ENCODE results near the gene ATP8B4.
A peak's percentile ranks its signal among the peaks of the same experiment; 100 is the strongest.

Gene ATP8B4

GRCh38 chr15:49883121-49883520, 235.9 kb downstream of the ATP8B4 start:
- no peaks in the 10 kb centered on the region for H3K27me3 ChIP-seq (ENCODE audit: control insufficient read depth in 1 of 2, insufficient read depth in 2 of 2, low read length in 2 of 2)
- H3K36me3 ChIP-seq (ENCODE audit: insufficient read depth, low read length): no peaks in the 10 kb centered on the region
- H3K9ac ChIP-seq (ENCODE audit: low read length): no peak overlapping the region
- no peak overlapping the region for H3K4me3 ChIP-seq (ENCODE audit: low read depth in 1 of 2, low read length in 2 of 2)
- no peak overlapping the region for H3K27ac ChIP-seq (ENCODE audit: low read depth, low read length)
- H3K9me3 ChIP-seq (ENCODE audit: low read length): no peaks in the 10 kb centered on the region
- H3K4me1 ChIP-seq (ENCODE audit: insufficient read depth, low read length): peaks cover 20% of the 10 kb centered on the region

- H3K4me1 ChIP-seq (ENCODE audit: insufficient read depth, low read length): peaks cover 25% of the 10 kb centered on the region
- no peaks in the 10 kb centered on the region for H3K9me3 ChIP-seq (ENCODE audit: low read length)
- H3K9ac ChIP-seq (ENCODE audit: low read length): no peak overlapping the region
- no peaks in the 10 kb centered on the region for H3K27me3 ChIP-seq (ENCODE audit: control insufficient read depth in 1 of 2, insufficient read depth in 2 of 2, low read length in 2 of 2)
- no peak overlapping the region for H3K27ac ChIP-seq (ENCODE audit: low read depth, low read length)
- no peak overlapping the region for H3K4me3 ChIP-seq (ENCODE audit: low read depth in 1 of 2, low read length in 2 of 2)
- no peaks in the 10 kb centered on the region for H3K36me3 ChIP-seq (ENCODE audit: insufficient read depth, low read length)
Observed at GRCh38 chr15:49881866-49882265, 237.2 kb downstream of the ATP8B4 start.

GRCh38 chr15:49881433-49881832, 237.6 kb downstream of the ATP8B4 start:
- H3K36me3 ChIP-seq (ENCODE audit: insufficient read depth, low read length): no peaks in the 10 kb centered on the region
- H3K4me1 ChIP-seq (ENCODE audit: insufficient read depth, low read length): peaks cover 29% of the 10 kb centered on the region
- no peaks in the 10 kb centered on the region for H3K9me3 ChIP-seq (ENCODE audit: low read length)
- no peak overlapping the region for H3K9ac ChIP-seq (ENCODE audit: low read length)
- H3K4me3 ChIP-seq (ENCODE audit: low read depth in 1 of 2, low read length in 2 of 2): no peak overlapping the region
- no peaks in the 10 kb centered on the region for H3K27me3 ChIP-seq (ENCODE audit: control insufficient read depth in 1 of 2, insufficient read depth in 2 of 2, low read length in 2 of 2)
- no peak overlapping the region for H3K27ac ChIP-seq (ENCODE audit: low read depth, low read length)

- Histone ChIP-seq H3K4me3 (ENCODE audit: low read depth in 1 of 2, low read length in 2 of 2) (no peak overlapping the region), H3K9me3 (ENCODE audit: low read length) (no peaks in the 10 kb centered on the region), H3K27ac (ENCODE audit: low read depth, low read length) (peak overlapping the region; percentile 41), H3K27me3 (ENCODE audit: control insufficient read depth in 1 of 2, insufficient read depth in 2 of 2, low read length in 2 of 2) (no peaks in the 10 kb centered on the region), H3K9ac (ENCODE audit: low read length) (no peak overlapping the region), H3K36me3 (ENCODE audit: insufficient read depth, low read length) (no peaks in the 10 kb centered on the region), H3K4me1 (ENCODE audit: insufficient read depth, low read length) (peaks cover 40% of the 10 kb centered on the region)
Observed at GRCh38 chr15:49877873-49878521, 241.0 kb downstream of the ATP8B4 start.

GRCh38 chr15:49877117-49877872, 241.7 kb downstream of the ATP8B4 start:
- Histone ChIP-seq H3K27ac (ENCODE audit: low read depth, low read length) (peak overlapping the region; percentile 5), H3K27me3 (ENCODE audit: control insufficient read depth in 1 of 2, insufficient read depth in 2 of 2, low read length in 2 of 2) (no peaks in the 10 kb centered on the region), H3K4me1 (ENCODE audit: insufficient read depth, low read length) (peaks cover 40% of the 10 kb centered on the region), H3K9ac (ENCODE audit: low read length) (no peak overlapping the region), H3K36me3 (ENCODE audit: insufficient read depth, low read length) (no peaks in the 10 kb centered on the region), H3K9me3 (ENCODE audit: low read length) (no peaks in the 10 kb centered on the region), H3K4me3 (ENCODE audit: low read depth in 1 of 2, low read length in 2 of 2) (no peak overlapping the region)

GRCh38 chr15:49876401-49877038, 242.5 kb downstream of the ATP8B4 start:
- Histone ChIP-seq H3K9ac (ENCODE audit: low read length) (no peak overlapping the region), H3K4me3 (ENCODE audit: low read depth in 1 of 2, low read length in 2 of 2) (no peak overlapping the region), H3K9me3 (ENCODE audit: low read length) (no peaks in the 10 kb centered on the region), H3K4me1 (ENCODE audit: insufficient read depth, low read length) (peaks cover 40% of the 10 kb centered on the region), H3K27me3 (ENCODE audit: control insufficient read depth in 1 of 2, insufficient read depth in 2 of 2, low read length in 2 of 2) (no peaks in the 10 kb centered on the region), H3K36me3 (ENCODE audit: insufficient read depth, low read length) (no peaks in the 10 kb centered on the region), H3K27ac (ENCODE audit: low read depth, low read length) (peak overlapping the region; percentile 5)

GRCh38 chr15:49875392-49875791, 243.6 kb downstream of the ATP8B4 start:
- Histone ChIP-seq H3K9me3 (ENCODE audit: low read length) (no peaks in the 10 kb centered on the region), H3K9ac (ENCODE audit: low read length) (no peak overlapping the region), H3K36me3 (ENCODE audit: insufficient read depth, low read length) (no peaks in the 10 kb centered on the region), H3K4me3 (ENCODE audit: low read depth in 1 of 2, low read length in 2 of 2) (no peak overlapping the region), H3K4me1 (ENCODE audit: insufficient read depth, low read length) (peaks cover 40% of the 10 kb centered on the region), H3K27ac (ENCODE audit: low read depth, low read length) (no peak overlapping the region), H3K27me3 (ENCODE audit: control insufficient read depth in 1 of 2, insufficient read depth in 2 of 2, low read length in 2 of 2) (no peaks in the 10 kb centered on the region)

GRCh38 chr15:49870472-49870871, 248.6 kb downstream of the ATP8B4 start:
- Histone ChIP-seq H3K27me3 (ENCODE audit: control insufficient read depth in 1 of 2, insufficient read depth in 2 of 2, low read length in 2 of 2) (no peaks in the 10 kb centered on the region), H3K4me3 (ENCODE audit: low read depth in 1 of 2, low read length in 2 of 2) (no peak overlapping the region), H3K27ac (ENCODE audit: low read depth, low read length) (no peak overlapping the region), H3K9ac (ENCODE audit: low read length) (no peak overlapping the region), H3K36me3 (ENCODE audit: insufficient read depth, low read length) (no peaks in the 10 kb centered on the region), H3K9me3 (ENCODE audit: low read length) (no peaks in the 10 kb centered on the region), H3K4me1 (ENCODE audit: insufficient read depth, low read length) (peaks cover 5% of the 10 kb centered on the region)

- no peak overlapping the region for H3K27ac ChIP-seq (ENCODE audit: low read depth, low read length)
Observed at GRCh38 chr15:49868348-49868747, 250.7 kb downstream of the ATP8B4 start.

GRCh38 chr15:49865925-49866757, 252.9 kb downstream of the ATP8B4 start:
- Histone ChIP-seq H3K9ac (ENCODE audit: low read length) (no peak overlapping the region), H3K36me3 (ENCODE audit: insufficient read depth, low read length) (no peaks in the 10 kb centered on the region), H3K27me3 (ENCODE audit: control insufficient read depth in 1 of 2, insufficient read depth in 2 of 2, low read length in 2 of 2) (no peaks in the 10 kb centered on the region), H3K27ac (ENCODE audit: low read depth, low read length) (no peak overlapping the region), H3K4me1 (ENCODE audit: insufficient read depth, low read length) (no peaks in the 10 kb centered on the region), H3K4me3 (ENCODE audit: low read depth in 1 of 2, low read length in 2 of 2) (no peak overlapping the region), H3K9me3 (ENCODE audit: low read length) (no peaks in the 10 kb centered on the region)

More at GRCh38 chr15:49868348-49868747, 250.7 kb downstream of the ATP8B4 start:
- Histone ChIP-seq H3K9ac (ENCODE audit: low read length) (no peak overlapping the region), H3K9me3 (ENCODE audit: low read length) (no peaks in the 10 kb centered on the region), H3K4me1 (ENCODE audit: insufficient read depth, low read length) (no peaks in the 10 kb centered on the region), H3K27me3 (ENCODE audit: control insufficient read depth in 1 of 2, insufficient read depth in 2 of 2, low read length in 2 of 2) (no peaks in the 10 kb centered on the region), H3K4me3 (ENCODE audit: low read depth in 1 of 2, low read length in 2 of 2) (no peak overlapping the region), H3K36me3 (ENCODE audit: insufficient read depth, low read length) (no peaks in the 10 kb centered on the region)

GRCh38 chr15:49864251-49864650, 254.8 kb downstream of the ATP8B4 start:
- H3K27ac ChIP-seq (ENCODE audit: low read depth, low read length): no peak overlapping the region
- no peak overlapping the region for H3K4me3 ChIP-seq (ENCODE audit: low read depth in 1 of 2, low read length in 2 of 2)

More at GRCh38 chr15:49864251-49864650, 254.8 kb downstream of the ATP8B4 start:
- H3K27me3 ChIP-seq (ENCODE audit: control insufficient read depth in 1 of 2, insufficient read depth in 2 of 2, low read length in 2 of 2): no peaks in the 10 kb centered on the region
- no peaks in the 10 kb centered on the region for H3K9me3 ChIP-seq (ENCODE audit: low read length)
- H3K4me1 ChIP-seq (ENCODE audit: insufficient read depth, low read length): peaks cover 9% of the 10 kb centered on the region
- no peaks in the 10 kb centered on the region for H3K36me3 ChIP-seq (ENCODE audit: insufficient read depth, low read length)
- H3K9ac ChIP-seq (ENCODE audit: low read length): no peak overlapping the region
